Coronary artery (tissue), 2 donors: ENCODE data around the gene APBA2.

ENCODE experiments used
- DNase-seq: peaks from one replicate; pipeline ENCODE4 v3.0.0-alpha.2; 2017; ENCODE audit warnings: low spot score
- H3K27ac ChIP-seq, 2 donors: fragments of 200-600 bp; sonication (generic); one replicate each; pipeline ENCODE4 v1.5.1; 2016 to 2019
- H3K4me3 ChIP-seq: fragments of 200-600 bp; sonication (generic); 2 replicates; pipeline ENCODE4 v1.5.1; 2016; ENCODE audit warnings: mild to moderate bottlenecking, moderate library complexity
- TF ChIP-seq, protein P1 (sequence below): fragments of 200-600 bp; sonication (generic); IDR thresholded peaks from one replicate; pipeline ENCODE4 v1.5.1; 2019; ENCODE audit warnings: antibody characterized with exemption

The APBA2 gene

GRCh38 chr15:28936081-28936480 is 50.3 kb downstream of the APBA2 start:
- no peak overlapping the region for H3K27ac ChIP-seq
- TF ChIP-seq, protein P1, sequence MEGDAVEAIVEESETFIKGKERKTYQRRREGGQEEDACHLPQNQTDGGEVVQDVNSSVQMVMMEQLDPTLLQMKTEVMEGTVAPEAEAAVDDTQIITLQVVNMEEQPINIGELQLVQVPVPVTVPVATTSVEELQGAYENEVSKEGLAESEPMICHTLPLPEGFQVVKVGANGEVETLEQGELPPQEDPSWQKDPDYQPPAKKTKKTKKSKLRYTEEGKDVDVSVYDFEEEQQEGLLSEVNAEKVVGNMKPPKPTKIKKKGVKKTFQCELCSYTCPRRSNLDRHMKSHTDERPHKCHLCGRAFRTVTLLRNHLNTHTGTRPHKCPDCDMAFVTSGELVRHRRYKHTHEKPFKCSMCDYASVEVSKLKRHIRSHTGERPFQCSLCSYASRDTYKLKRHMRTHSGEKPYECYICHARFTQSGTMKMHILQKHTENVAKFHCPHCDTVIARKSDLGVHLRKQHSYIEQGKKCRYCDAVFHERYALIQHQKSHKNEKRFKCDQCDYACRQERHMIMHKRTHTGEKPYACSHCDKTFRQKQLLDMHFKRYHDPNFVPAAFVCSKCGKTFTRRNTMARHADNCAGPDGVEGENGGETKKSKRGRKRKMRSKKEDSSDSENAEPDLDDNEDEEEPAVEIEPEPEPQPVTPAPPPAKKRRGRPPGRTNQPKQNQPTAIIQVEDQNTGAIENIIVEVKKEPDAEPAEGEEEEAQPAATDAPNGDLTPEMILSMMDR = no peak

DNA sequence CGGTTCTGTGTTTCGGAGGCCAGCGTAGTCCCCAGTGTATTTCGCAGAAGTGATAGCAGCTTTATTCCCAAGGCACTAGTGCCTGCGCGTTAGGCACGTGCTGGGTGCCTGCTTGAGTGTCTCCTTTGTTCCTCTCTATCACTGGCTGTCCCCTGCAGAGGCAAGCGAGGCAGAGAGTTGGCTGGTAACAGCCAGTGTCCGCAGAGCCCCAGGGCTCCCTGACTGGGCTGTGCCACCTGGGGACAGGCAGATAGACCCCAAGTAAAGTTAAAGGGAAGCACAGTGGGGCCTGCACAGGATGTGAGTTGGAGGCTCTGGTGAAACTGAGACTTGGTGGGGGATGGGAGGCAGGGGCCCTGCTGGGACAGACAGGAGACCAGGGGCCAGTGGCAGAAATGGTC is 50.7 kb downstream of the APBA2 start:
- DNase-seq = no peak
- Histone ChIP-seq H3K4me3 (no peak overlapping the region), H3K27ac (no peak overlapping the region)
- TF ChIP-seq, protein P1 = no peak

More at GRCh38 chr15:28936081-28936480, 50.3 kb downstream of the APBA2 start:
- DNase-seq = no peak
- no peak overlapping the region for H3K4me3 ChIP-seq

GRCh38 chr15:28937271-28937670 is 51.5 kb downstream of the APBA2 start:
- Histone ChIP-seq H3K27ac (no peak overlapping the region), H3K4me3 (no peak overlapping the region)
- DNase-seq = no peak
- TF ChIP-seq, protein P1 = no peak

DNA sequence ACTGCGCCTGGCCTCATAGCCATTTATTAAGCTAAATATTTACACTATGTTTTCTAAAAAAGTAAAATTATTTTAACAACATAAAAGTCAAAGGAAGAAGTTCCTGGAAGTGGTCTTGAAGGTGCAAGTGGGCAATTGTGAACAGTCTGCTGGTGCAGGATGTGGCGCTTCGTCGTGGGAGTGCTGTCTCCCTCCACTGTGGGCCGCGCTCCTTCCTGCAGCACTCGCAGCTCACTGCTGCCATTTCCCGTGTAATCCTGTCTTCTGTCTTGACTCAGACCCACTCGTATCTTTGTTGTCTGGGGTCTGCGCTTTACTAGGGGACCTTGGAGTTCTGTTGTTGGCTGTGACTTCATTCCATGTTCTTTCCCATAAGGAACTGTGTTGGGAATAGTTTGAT is 56.3 kb downstream of the APBA2 start:
- TF ChIP-seq, protein P1 = no peak
- peak; percentile 64 for DNase-seq
- Histone ChIP-seq H3K4me3 (no peak overlapping the region), H3K27ac (no peak overlapping the region)

DNA sequence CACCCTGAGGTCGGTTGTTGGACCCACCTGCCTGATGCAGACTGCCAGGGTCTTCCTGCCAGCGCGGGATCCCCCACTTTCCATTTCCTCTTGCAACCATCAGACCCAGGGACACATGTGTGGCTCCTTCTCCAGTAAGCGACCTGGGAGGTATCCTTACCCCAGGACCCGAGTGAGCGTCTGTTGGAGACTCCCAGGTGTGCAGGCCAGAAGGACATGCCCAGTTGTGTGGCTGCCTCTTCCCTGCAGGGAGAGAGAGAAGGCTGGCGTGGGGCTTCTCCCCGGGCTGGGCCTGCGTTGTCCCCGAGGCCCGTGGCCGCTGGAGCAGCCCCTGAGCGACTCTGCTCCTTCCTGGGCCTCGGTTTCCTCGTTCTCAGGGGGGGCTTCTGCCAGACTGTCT is 56.8 kb downstream of the APBA2 start:
- TF ChIP-seq, protein P1 = no peak
- DNase-seq = peak; percentile 43

GRCh38 chr15:28943146-28943545 is 57.4 kb downstream of the APBA2 start:
- DNase-seq = no peak
- Histone ChIP-seq H3K4me3 (no peak overlapping the region), H3K27ac (no peak overlapping the region)
- TF ChIP-seq, protein P1 = no peak

More for the DNA sequence above, 56.8 kb downstream of the APBA2 start:
- no peak overlapping the region for H3K4me3 ChIP-seq
- no peak overlapping the region for H3K27ac ChIP-seq

- no peak overlapping the region for H3K4me3 ChIP-seq
- peak; percentile 66 for DNase-seq
- TF ChIP-seq, protein P1 = no peak
- no peak overlapping the region for H3K27ac ChIP-seq
Measured at GRCh38 chr15:28943611-28944230, 57.9 kb downstream of the APBA2 start.
